Cerebellar cortex (tissue), 1 donor: ENCODE results near the gene UMODL1.
A peak's percentile ranks its signal among the peaks of the same experiment; 100 is the strongest.

Experiments
- DNase-seq: peaks from one replicate; pipeline ENCODE4 v3.0.0-alpha.2; 2015; ENCODE audit warnings: low spot score

UMODL1 gene

DNA sequence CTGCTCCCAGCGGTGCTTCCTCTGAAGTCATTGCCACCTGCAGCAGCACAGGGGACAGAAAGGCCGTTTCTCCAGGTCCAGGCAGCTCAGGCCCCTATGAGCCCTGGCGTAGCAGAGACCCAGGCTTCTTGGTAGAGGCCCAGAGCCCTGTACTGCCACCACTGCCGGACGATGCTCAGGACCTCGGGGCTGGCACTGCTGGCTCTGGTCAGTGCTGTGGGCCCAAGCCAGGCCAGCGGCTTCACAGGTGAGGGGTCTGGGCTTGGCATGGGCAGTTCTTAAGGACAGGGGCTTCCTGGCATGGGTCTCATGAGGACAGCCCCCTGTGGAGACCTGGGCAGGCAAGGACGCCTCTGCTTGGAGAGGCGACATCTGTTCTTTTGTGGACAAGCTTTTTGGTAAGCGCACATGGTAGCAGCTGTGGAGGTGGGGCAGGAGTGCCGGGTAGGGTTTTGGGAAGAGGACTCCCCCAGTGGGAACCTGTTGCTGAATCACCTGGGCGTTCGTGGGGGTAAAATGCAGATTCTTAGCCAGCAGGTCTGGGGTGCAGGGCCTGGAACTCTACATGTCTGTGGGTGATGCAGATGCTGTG lies at the start of gene UMODL1:
Gene UMODL1 (plus strand): TSS at position 172 of the 592 bp plus-strand sequence. CDS start 0 bp downstream, at position 172.
- no peak for DNase-seq

GRCh38 chr21:42021371-42022090 lies 49.6 kb upstream of the UMODL1 start:
- DNase-seq: no peak

- no peak for DNase-seq
These were observed 49.1 kb upstream of the UMODL1 start for GRCh38 chr21:42022091-42022430.

- DNase-seq: no peak
These were observed 48.2 kb upstream of the UMODL1 start for GRCh38 chr21:42022906-42023305.

- DNase-seq: no peak
These were observed 45.6 kb upstream of the UMODL1 start for GRCh38 chr21:42025376-42026081.

- no peak for DNase-seq
These were observed 45.1 kb upstream of the UMODL1 start for GRCh38 chr21:42026082-42026435.

DNA sequence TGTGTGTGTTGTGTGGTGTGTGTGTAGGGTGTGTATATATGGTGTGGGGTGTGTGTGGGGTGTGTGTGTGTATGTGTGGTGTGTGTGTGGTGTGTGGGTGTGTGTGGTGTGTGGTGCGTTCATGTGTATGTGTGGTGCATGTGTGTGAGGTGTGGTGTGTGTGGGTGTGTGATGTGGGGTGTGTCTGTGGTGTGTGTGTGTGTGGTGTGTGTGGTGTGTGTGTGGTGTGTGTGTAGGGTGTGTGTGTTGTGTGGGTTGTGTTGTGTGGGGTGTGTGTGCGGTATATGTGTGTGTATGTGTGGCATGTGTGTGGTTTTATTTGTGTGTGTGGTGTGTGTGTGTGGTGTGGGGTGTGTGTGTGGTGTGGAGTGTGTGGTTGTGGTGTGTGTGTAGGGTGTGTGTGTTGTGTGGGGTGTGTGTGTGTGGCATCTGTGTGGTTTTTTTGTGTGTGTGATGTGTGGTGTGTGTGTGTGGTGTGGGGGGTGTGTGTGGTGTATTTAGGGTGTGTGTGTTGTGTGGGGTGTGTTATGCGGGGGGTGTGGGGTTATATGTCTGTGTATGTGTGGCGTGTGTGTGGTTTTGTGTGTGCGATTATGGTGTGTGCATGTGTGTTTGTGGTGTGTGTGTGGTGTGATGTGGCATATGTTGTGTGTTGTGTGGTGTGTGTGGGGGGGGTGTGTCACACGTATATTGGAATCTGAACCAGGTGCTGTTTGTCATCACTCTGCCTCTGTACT lies 43.9 kb upstream of the UMODL1 start:
- no peak for DNase-seq

- peak; percentile 29 for DNase-seq
These were observed 43.0 kb upstream of the UMODL1 start for GRCh38 chr21:42027822-42028765.

GRCh38 chr21:42028766-42029425 lies 42.2 kb upstream of the UMODL1 start:
- DNase-seq: no peak

GRCh38 chr21:42030311-42030710 lies 40.8 kb upstream of the UMODL1 start:
- DNase-seq: no peak

- no peak for DNase-seq
These were observed 39.9 kb upstream of the UMODL1 start for GRCh38 chr21:42031241-42031640.

DNA sequence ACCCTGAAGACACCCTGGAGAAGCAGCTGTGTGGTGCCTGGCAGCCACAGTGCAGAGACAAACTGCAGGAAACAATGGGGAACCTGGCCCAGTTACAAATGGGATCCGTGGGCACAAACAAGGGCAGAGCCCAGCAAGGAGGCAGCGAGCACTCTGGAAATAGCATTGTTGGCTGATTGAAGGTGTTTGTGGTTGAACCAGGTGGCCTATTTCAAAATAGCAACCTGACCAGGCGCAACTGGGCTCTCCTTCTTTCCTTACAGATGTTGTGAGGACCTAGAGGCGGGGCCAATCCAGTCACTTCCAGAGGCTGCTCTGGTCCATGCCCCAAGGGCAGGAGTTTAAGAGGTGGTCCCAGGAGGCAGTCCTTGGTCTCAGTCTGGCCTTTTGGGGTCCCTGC lies 39.3 kb upstream of the UMODL1 start:
- no peak for DNase-seq

- no peak for DNase-seq
These were observed 38.9 kb upstream of the UMODL1 start for GRCh38 chr21:42032266-42032665.

GRCh38 chr21:42032968-42033367 lies 38.1 kb upstream of the UMODL1 start:
- DNase-seq: no peak

- no peak for DNase-seq
These were observed 34.8 kb upstream of the UMODL1 start for GRCh38 chr21:42036313-42036712.

DNA sequence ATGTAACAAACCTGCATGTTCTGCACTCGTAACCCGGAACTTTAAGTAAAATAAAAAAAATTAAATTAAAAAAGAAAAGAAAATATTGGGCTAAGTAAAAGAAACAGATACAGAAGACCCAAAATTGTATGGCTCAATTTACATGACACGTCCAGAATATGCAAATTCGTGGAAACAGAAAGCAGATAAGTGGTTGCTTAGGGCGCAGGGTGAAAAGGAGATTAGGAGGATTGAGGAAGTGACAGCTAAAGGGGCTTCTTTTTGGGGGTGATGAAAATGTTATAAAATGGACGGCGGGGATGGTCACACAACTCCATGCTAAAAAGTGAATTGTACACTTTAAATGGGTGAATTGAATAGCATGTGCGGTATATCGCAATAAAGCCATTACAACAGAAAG lies 33.6 kb upstream of the UMODL1 start:
- DNase-seq: no peak

- DNase-seq: no peak
These were observed 33.2 kb upstream of the UMODL1 start for GRCh38 chr21:42037943-42038342.

DNA sequence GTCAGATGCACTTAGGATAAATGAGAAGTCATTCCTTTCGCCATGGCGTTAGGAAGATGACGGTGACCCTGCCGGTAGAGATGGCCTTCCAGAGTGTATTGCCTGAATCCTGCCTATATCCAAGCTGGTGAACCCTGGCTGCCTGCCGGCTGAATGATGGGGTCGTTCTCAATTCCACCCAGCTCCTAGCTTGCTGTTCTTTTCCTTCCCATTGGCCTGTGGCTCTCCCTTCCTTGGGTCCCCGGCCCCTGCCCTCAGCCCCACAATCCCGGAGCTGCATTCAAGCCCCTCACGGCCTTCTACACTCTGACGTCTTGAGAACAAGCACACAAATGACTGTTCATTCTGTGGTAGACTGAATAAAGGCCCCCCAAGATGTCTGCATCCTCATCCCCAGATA lies 32.7 kb upstream of the UMODL1 start:
- DNase-seq: no peak

GRCh38 chr21:42038826-42039425 lies 32.2 kb upstream of the UMODL1 start:
- no peak for DNase-seq

DNA sequence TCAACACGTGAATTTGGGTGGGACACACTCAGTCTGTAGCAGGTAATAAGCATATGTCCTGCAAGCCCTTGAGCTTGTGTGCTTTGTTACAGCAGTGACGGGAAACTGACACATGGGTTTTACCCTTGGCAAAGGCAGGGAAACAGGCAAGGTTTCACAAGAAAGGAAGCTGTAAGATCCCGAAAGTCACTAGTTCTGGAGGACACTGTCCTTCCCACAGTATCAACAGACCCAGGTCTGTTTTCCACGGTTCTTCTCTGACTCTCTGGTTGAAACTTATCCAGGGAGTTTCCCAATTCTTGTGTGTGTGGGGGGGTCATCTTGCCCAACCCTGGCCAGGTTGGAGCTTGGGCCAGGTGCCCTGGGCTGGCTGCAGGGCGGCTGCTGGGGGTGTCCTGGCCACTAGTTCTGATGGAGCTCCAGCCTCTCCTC lies 31.6 kb upstream of the UMODL1 start:
- DNase-seq: no peak

GRCh38 chr21:42039911-42040351 lies 31.2 kb upstream of the UMODL1 start:
- DNase-seq: no peak
